CD8-positive, alpha-beta memory T cell (primary cell): ENCODE results near the gene PPP1R13B. TPM values are rescaled to one million over a fixed set of nuclear protein-coding genes. Genes with fewer than 3 reads are reported as not detected.

Source experiments
- CTCF ChIA-PET: fragments of 350-600 bp; sonication (Branson Sonifier 250); formaldehyde crosslinking; loops from one replicate; lab custom pipeline; 2021; ENCODE audit warnings: antibody characterized with exemption; lab: Charles Lee
- POLR2A ChIA-PET: fragments of 350-600 bp; sonication (Branson Sonifier 250); formaldehyde crosslinking; loops from one replicate; lab custom pipeline; 2021; ENCODE audit warnings: antibody characterized with exemption; lab: Charles Lee
- DNase-seq, 5 donors: peaks; one replicate each; pipeline versions ENCODE4 v3.0.0 to v3.0.0-alpha.2; 2020 to 2022; ENCODE audit warnings: mixed read lengths in 1 of 5
- H3K27ac ChIP-seq: one replicate; pipeline ENCODE4 v1.7.0; 2013; ENCODE audit warnings: low read depth, mild to moderate bottlenecking, low read length, moderate library complexity
- H3K27me3 ChIP-seq: 2 replicates; pipeline ENCODE4 v1.7.0; 2013; ENCODE audit warnings: low read length, mild to moderate bottlenecking; ENCODE audit not compliant: insufficient read depth, poor library complexity, severe bottlenecking
- H3K36me3 ChIP-seq: 2 replicates; pipeline ENCODE4 v1.7.0; 2013; ENCODE audit warnings: mild to moderate bottlenecking, low read length, moderate library complexity; ENCODE audit not compliant: insufficient read depth
- H3K4me1 ChIP-seq: 2 replicates; pipeline ENCODE4 v1.7.0; 2013; ENCODE audit warnings: mild to moderate bottlenecking, low read length, moderate library complexity; ENCODE audit not compliant: insufficient read depth
- H3K4me3 ChIP-seq: 2 replicates; pipeline ENCODE4 v1.7.0; 2013; ENCODE audit warnings: mild to moderate bottlenecking, low read length
- H3K9me3 ChIP-seq: 2 replicates; pipeline ENCODE4 v1.7.0; 2013; ENCODE audit warnings: mild to moderate bottlenecking, low read length
- H3K27ac Mint-ChIP-seq, 8 donors: one replicate each; pipeline ENCODE4 v1.8.0; 2020 to 2021; ENCODE audit warnings: mixed read lengths in 8 of 8, mild to moderate bottlenecking in 6 of 8, inconsistent platforms in 3 of 8, moderate library complexity in 3 of 8
- H3K27me3 Mint-ChIP-seq, 2 donors: one replicate each; pipeline ENCODE4 v1.8.0; 2020 to 2021; ENCODE audit warnings: mixed read lengths in 2 of 2, mild to moderate bottlenecking in 1 of 2, moderate library complexity in 1 of 2
- H3K36me3 Mint-ChIP-seq, 3 donors: one replicate each; pipeline ENCODE4 v1.8.0; 2020 to 2021; ENCODE audit warnings: mixed read lengths in 3 of 3, inconsistent platforms in 1 of 3, mild to moderate bottlenecking in 1 of 3
- H3K4me1 Mint-ChIP-seq, 3 donors: one replicate each; pipeline ENCODE4 v1.8.0; 2020 to 2021; ENCODE audit warnings: mixed read lengths in 3 of 3, inconsistent platforms in 1 of 3, mild to moderate bottlenecking in 1 of 3
- H3K4me3 Mint-ChIP-seq, 7 donors: one replicate each; pipeline ENCODE4 v1.8.0; 2020 to 2021; ENCODE audit warnings: mixed read lengths in 7 of 7, mild to moderate bottlenecking in 6 of 7, moderate library complexity in 4 of 7, inconsistent platforms in 2 of 7
- H3K9me3 Mint-ChIP-seq, 5 donors: one replicate each; pipeline ENCODE4 v1.8.0; 2020 to 2022; ENCODE audit warnings: mixed read lengths in 5 of 5, mild to moderate bottlenecking in 3 of 5, moderate library complexity in 2 of 5, inconsistent platforms in 1 of 5
- polyA plus RNA-seq: library from polyadenylated mRNA; unstranded; fragments of 300-500 nt; fragmentation: Illumina TruSeq; gene quantifications from one replicate; pipeline ENCODE4 v1.2.3, GENCODE V29; 2021
- total RNA-seq, 2 experiments: library from RNA; stranded (reverse); gene quantifications; one replicate each; pipeline ENCODE4 v1.2.3, GENCODE V29; 2021

The PPP1R13B gene
- total and polyA plus RNA-seq, 3 experiments from 2014 or later, result 10.4 to 14.4 (median 14.0) TPM

DNA sequence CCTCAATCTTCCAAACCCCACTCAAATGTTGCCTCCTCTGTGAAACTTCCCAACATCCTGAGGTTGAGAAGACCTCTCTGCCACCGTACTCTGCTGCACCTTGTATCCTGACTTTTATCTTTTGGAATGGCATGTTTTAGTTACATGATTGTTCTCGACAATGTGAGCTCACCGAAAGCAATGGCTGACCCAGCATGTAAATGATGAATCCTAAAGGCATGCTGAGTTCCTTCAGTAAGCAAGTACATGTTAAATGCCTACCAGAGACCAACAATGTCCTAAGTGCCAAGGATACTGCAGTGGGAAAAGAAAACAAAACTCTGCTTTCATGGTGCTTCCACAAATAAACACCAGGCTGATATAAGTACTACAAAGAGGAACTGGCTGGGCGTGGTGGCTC, 13.7 kb downstream of the PPP1R13B start:
- H3K27ac ChIP-seq, result no peak overlapping the region

DNA sequence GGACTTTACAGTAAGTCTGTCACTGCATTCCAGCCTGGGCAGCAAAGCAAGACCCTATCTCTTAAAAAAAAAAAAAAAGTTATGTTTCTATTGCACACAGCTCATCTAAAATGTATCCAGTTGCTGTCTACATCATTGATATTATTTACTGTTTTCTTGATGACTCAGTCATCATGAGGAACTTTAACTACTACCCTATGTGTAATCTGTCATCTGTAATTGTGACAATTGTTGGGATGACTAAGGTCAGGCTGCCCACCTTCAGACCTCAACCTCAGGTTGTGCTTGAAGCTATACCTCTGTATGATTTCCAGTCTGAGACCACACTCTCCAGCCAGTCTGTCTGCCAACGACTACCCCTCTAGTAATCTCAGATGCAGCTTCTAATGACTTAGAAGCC, 15.3 kb downstream of the PPP1R13B start:
- ChIA-PET CTCF (interaction anchor here (0.6 to 1.2 kb wide), 2 partner anchors 8 to 967 kb away, joined by 3 read pairs; no protein-coding TSS in a partner anchor), POLR2A (no interaction called here)

More for the DNA sequence above, 13.7 kb downstream of the PPP1R13B start:
- Mint-ChIP-seq H3K9me3 (no peaks in the 10 kb centered on the region), H3K27ac (no peak overlapping the region), H3K4me3 (no peak overlapping the region), H3K27me3 (no peaks in the 10 kb centered on the region), H3K36me3 (peaks cover 0 to 2% (median 1%) of the 10 kb centered on the region in 3 donors), H3K4me1 (peaks cover 17 to 38% (median 29%) of the 10 kb centered on the region in 3 donors)
- DNase-seq, result no peak
- ChIA-PET POLR2A (interaction anchor here (0.6 kb wide), 1 partner anchor 10 kb away, joined by 3 read pairs; no protein-coding TSS in a partner anchor), CTCF (no interaction called here)
- Histone ChIP-seq H3K27me3 (no peaks in the 10 kb centered on the region), H3K4me3 (no peak overlapping the region), H3K9me3 (no peaks in the 10 kb centered on the region), H3K36me3 (no peaks in the 10 kb centered on the region), H3K4me1 (no peaks in the 10 kb centered on the region)

DNA sequence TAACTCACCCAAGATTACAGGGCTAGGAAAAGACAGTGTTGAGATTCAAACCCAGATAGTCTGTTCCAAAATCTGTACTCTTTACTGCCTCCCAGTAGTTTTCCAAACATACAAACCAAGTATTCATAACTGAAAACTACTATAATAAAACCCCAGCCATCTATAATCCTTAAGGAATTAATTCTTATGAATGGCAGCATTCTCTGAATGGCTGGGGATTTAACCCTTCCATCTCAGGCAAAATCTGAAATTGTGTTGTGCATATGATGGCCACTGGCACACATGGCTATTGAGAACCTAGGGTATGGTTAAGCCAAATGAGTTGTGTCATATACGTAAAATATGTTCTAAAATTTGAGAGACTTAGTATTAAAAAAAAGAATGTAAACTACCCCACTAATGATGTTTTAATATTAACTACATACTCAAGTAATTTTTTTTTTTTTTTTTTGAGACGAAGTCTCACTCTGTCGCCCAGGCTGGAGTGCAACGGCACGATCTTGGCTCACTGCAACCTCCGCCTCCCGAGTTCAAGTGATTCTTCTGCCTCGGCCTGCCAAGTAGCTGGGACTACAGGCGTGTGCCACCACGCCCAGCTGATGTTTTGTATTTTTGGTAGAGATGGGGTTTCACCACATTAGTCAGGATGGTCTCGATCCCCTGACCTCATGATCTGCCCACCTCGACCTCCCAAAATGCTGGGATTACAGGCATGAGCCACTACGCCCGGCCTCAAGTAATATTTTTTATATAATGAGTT, 16.7 kb downstream of the PPP1R13B start:
- no peak for DNase-seq
- Mint-ChIP-seq H3K9me3 (no peaks in the 10 kb centered on the region), H3K4me3 (no peak overlapping the region), H3K4me1 (peaks cover 18 to 37% (median 21%) of the 10 kb centered on the region in 3 donors), H3K36me3 (peaks cover 0 to 1% (median 0%) of the 10 kb centered on the region in 3 donors), H3K27me3 (no peaks in the 10 kb centered on the region), H3K27ac (no peak overlapping the region)
- CTCF ChIA-PET, result no interaction called here
- Histone ChIP-seq H3K36me3 (no peaks in the 10 kb centered on the region), H3K9me3 (no peaks in the 10 kb centered on the region), H3K27me3 (no peaks in the 10 kb centered on the region), H3K4me1 (no peaks in the 10 kb centered on the region), H3K4me3 (no peak overlapping the region), H3K27ac (no peak overlapping the region)
- POLR2A ChIA-PET, result no interaction called here

More for the DNA sequence above, 15.3 kb downstream of the PPP1R13B start:
- no peak for DNase-seq
- Histone ChIP-seq H3K4me1 (no peaks in the 10 kb centered on the region), H3K27me3 (no peaks in the 10 kb centered on the region), H3K36me3 (no peaks in the 10 kb centered on the region), H3K27ac (no peak overlapping the region), H3K4me3 (no peak overlapping the region), H3K9me3 (no peaks in the 10 kb centered on the region)
- H3K36me3 Mint-ChIP-seq, result peaks cover 0 to 1% (median 0%) of the 10 kb centered on the region in 3 donors
- H3K27ac Mint-ChIP-seq, result peak overlapping the region in 1 of 8 donors; percentile 64
- H3K27me3 Mint-ChIP-seq, result no peaks in the 10 kb centered on the region
- no peaks in the 10 kb centered on the region for H3K9me3 Mint-ChIP-seq
- peaks cover 16 to 35% (median 17%) of the 10 kb centered on the region in 3 donors for H3K4me1 Mint-ChIP-seq
- no peak overlapping the region for H3K4me3 Mint-ChIP-seq

DNA sequence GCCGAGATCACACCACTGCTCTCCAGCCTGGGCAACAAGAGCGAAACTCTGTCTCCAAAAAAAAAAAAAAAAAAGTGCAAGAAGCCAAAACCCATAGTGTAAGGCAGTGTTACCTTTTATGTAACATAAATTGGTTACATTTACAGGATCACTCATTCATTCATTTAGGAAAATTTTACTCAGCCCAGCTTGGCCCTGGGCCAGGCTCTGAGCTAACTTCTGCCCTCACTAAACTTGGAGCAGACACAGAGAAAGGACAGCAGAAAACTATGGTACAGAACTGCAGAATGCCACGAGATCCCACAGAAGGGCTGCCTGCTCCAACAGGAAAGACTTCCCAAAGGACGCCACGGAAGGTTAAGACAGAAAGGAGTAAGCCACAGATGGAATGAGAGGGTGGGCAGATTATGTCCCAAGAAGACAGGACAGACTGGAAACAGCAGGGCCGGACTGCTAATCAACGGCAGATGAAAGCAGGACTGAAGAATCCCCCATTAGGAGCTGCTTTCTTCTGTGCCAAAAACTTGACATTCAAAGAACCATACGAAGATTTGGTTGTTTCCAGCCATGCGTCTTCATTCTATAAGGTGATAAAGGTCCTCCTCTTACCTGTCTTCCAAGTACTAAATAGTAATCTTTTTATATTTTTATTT, 18.9 kb downstream of the PPP1R13B start:
- H3K36me3 ChIP-seq, result no peaks in the 10 kb centered on the region
- H3K27ac ChIP-seq, result no peak overlapping the region
- no peaks in the 10 kb centered on the region for H3K27me3 Mint-ChIP-seq
- no peak for DNase-seq
- H3K36me3 Mint-ChIP-seq, result peaks cover 0 to 1% (median 0%) of the 10 kb centered on the region in 3 donors
- H3K9me3 Mint-ChIP-seq, result no peaks in the 10 kb centered on the region
- H3K9me3 ChIP-seq, result no peaks in the 10 kb centered on the region
- peak overlapping the region in 1 of 8 donors; percentile 67 for H3K27ac Mint-ChIP-seq
- CTCF ChIA-PET, result interaction anchor here (1.4 kb wide), 1 partner anchor 19 kb away, joined by 4 read pairs; no protein-coding TSS in a partner anchor
- POLR2A ChIA-PET, result no interaction called here
- H3K4me3 ChIP-seq, result no peak overlapping the region
- H3K4me3 Mint-ChIP-seq, result no peak overlapping the region
- no peaks in the 10 kb centered on the region for H3K27me3 ChIP-seq
- H3K4me1 ChIP-seq, result no peaks in the 10 kb centered on the region
- H3K4me1 Mint-ChIP-seq, result peaks cover 18 to 38% (median 26%) of the 10 kb centered on the region in 3 donors

DNA sequence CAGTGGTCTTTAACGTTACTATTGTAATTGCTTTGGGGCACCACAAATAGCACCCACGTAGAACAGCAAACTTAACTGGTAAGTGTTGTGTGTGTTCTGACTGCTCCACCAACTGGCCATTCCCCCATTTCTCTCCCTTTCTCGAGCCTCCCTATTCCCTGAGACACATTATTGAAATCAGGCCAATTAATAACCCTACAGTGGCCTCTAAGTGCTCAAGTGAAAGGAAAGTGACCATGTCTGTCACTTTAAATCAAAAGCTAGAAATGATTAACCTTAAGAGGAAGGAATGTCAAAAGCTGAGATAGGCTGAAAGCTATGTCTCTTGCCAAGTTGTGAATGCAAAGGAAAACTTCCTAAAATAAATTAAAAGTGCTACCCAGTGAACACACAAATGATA, 22.3 kb downstream of the PPP1R13B start:
- H3K4me3 ChIP-seq, result no peak overlapping the region
- H3K27me3 ChIP-seq, result no peaks in the 10 kb centered on the region
- no peaks in the 10 kb centered on the region for H3K4me1 ChIP-seq
- Mint-ChIP-seq H3K4me1 (peaks cover 23 to 42% (median 28%) of the 10 kb centered on the region in 3 donors), H3K9me3 (no peaks in the 10 kb centered on the region), H3K36me3 (peaks cover 0 to 1% (median 0%) of the 10 kb centered on the region in 3 donors), H3K27me3 (no peaks in the 10 kb centered on the region), H3K4me3 (no peak overlapping the region), H3K27ac (no peak overlapping the region)
- no peaks in the 10 kb centered on the region for H3K36me3 ChIP-seq
- no peak for DNase-seq
- H3K27ac ChIP-seq, result no peak overlapping the region
- ChIA-PET CTCF (no interaction called here), POLR2A (no interaction called here)
- H3K9me3 ChIP-seq, result no peaks in the 10 kb centered on the region

DNA sequence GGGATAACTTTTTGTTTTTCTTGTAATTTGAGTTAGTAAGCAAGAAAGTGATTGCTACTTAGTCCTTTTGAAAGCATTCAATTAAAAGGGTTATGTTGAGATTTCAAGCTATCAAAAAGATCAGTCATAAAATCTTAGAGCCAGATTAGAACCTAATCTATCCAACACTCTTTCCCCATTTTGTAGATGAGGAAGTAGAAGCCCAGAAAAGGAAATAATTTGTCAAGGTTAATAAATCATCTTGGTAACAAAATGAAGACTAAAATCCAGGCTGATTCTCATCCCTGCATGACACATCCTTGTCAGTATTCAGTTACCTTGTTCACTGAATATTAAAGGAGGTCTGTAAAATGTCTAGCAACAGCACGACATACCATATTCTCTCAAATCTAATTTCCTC, 26.5 kb downstream of the PPP1R13B start:
- H3K27ac Mint-ChIP-seq, result peak overlapping the region in 1 of 8 donors; percentile 87
- no peaks in the 10 kb centered on the region for H3K27me3 ChIP-seq
- H3K4me3 Mint-ChIP-seq, result no peak overlapping the region
- POLR2A ChIA-PET, result no interaction called here
- H3K9me3 ChIP-seq, result no peaks in the 10 kb centered on the region
- H3K4me1 ChIP-seq, result no peaks in the 10 kb centered on the region
- H3K27me3 Mint-ChIP-seq, result no peaks in the 10 kb centered on the region
- no peaks in the 10 kb centered on the region for H3K36me3 Mint-ChIP-seq
- H3K36me3 ChIP-seq, result no peaks in the 10 kb centered on the region
- CTCF ChIA-PET, result interaction anchor here (1.5 kb wide), 1 partner anchor 80 kb away, joined by 5 read pairs; no protein-coding TSS in a partner anchor
- no peaks in the 10 kb centered on the region for H3K9me3 Mint-ChIP-seq
- DNase-seq, result no peak
- H3K27ac ChIP-seq, result no peak overlapping the region
- H3K4me1 Mint-ChIP-seq, result peaks cover 48 to 61% (median 56%) of the 10 kb centered on the region in 3 donors
- no peak overlapping the region for H3K4me3 ChIP-seq

DNA sequence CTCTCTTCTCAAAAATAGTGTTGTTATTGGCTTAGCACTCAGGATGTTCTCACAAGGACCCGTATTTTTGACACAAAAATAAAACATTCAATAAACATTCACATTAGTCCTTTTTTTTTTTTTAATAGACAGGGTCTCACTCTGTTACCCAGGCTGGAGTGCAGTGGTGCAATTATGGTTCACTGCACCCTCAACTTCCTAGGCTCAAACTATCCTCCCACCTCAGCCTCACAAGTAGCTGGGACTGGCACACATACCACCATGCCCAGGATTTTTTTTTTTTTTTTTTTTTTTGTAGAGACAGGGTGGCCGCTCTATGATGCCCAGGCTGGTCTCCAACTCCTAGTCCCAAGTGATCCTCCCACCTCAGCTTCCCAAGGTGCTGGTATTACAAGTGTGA, 27.0 kb downstream of the PPP1R13B start:
- Histone ChIP-seq H3K9me3 (no peaks in the 10 kb centered on the region), H3K27me3 (no peaks in the 10 kb centered on the region), H3K36me3 (no peaks in the 10 kb centered on the region), H3K4me3 (no peak overlapping the region), H3K4me1 (no peaks in the 10 kb centered on the region), H3K27ac (no peak overlapping the region)
- DNase-seq, result no peak
- H3K27me3 Mint-ChIP-seq, result no peaks in the 10 kb centered on the region
- no peaks in the 10 kb centered on the region for H3K9me3 Mint-ChIP-seq
- peak overlapping the region in 7 of 8 donors; percentile 8 to 87 (median 66) for H3K27ac Mint-ChIP-seq
- ChIA-PET POLR2A (interaction anchor here (0.6 kb wide), 1 partner anchor 60 kb away, joined by 3 read pairs; no protein-coding TSS in a partner anchor), CTCF (interaction anchor here (1.5 to 1.9 kb wide), 3 partner anchors 11 to 90 kb away, joined by 3 to 5 read pairs (median 5); no protein-coding TSS in a partner anchor)
- H3K4me3 Mint-ChIP-seq, result no peak overlapping the region
- no peaks in the 10 kb centered on the region for H3K36me3 Mint-ChIP-seq
- peaks cover 48 to 58% (median 54%) of the 10 kb centered on the region in 3 donors for H3K4me1 Mint-ChIP-seq
